HepG2 (cell line): Measurements from ENCODE around the gene SLC8A2. TPM values are rescaled to one million over a fixed set of nuclear protein-coding genes. Genes with fewer than 3 reads are reported as not detected.

Source experiments
- ARHGAP35 ChIP-seq: sonication (generic); formaldehyde crosslinking; IDR thresholded peaks from 2 replicates; pipeline ENCODE4 v1.9.0; 2022; ENCODE audit warnings: mild to moderate bottlenecking, inconsistent platforms, moderate library complexity, missing genetic modification reagents, borderline replicate concordance
- FOXA1 ChIP-seq, 2 experiments: fragments of 450-650 bp in 1 of 2; sonication (generic) in 1 of 2; formaldehyde crosslinking in 1 of 2; IDR thresholded peaks; 2 replicates each; pipeline versions ENCODE4 v1.4.0 to v1.6.1; 2016 to 2020; ENCODE audit warnings: missing genetic modification reagents in 1 of 2
- MED8 ChIP-seq: sonication (generic); formaldehyde crosslinking; IDR thresholded peaks from 2 replicates; pipeline ENCODE4 v1.8.1; 2023; ENCODE audit warnings: mild to moderate bottlenecking, missing genetic modification reagents; ENCODE audit not compliant: insufficient replicate concordance
- MZF1 ChIP-seq: sonication (generic); formaldehyde crosslinking; IDR thresholded peaks from 2 replicates; pipeline ENCODE4 v1.8.1; 2023; ENCODE audit warnings: mild to moderate bottlenecking, missing genetic modification reagents, borderline replicate concordance
- NAIF1 ChIP-seq: sonication (generic); formaldehyde crosslinking; IDR thresholded peaks from 2 replicates; pipeline ENCODE4 v1.5.0; 2020; ENCODE audit warnings: mild to moderate bottlenecking, missing genetic modification reagents, borderline replicate concordance
- NCOA1 ChIP-seq: sonication (generic); formaldehyde crosslinking; IDR thresholded peaks from 2 replicates; pipeline ENCODE4 v1.9.0; 2021; ENCODE audit warnings: missing genetic modification reagents
- RNF2 ChIP-seq: fragments of 450-650 bp; conservative IDR thresholded peaks from 2 replicates; pipeline ENCODE4 v1.6.1; 2016; ENCODE audit warnings: low read depth
- TEAD3 ChIP-seq: optimal IDR thresholded peaks from 2 replicates; pipeline ENCODE3; 2016; ENCODE audit warnings: borderline replicate concordance
- YEATS2 ChIP-seq: sonication (generic); formaldehyde crosslinking; IDR thresholded peaks from 2 replicates; pipeline ENCODE4 v1.4.0; 2020; ENCODE audit warnings: missing genetic modification reagents, borderline replicate concordance
- ZBTB7A ChIP-seq: sonication (generic); formaldehyde crosslinking; IDR thresholded peaks from 2 replicates; pipeline ENCODE4 v1.8.0; 2022; ENCODE audit warnings: mild to moderate bottlenecking, missing genetic modification reagents
- ZFP1 ChIP-seq: IDR thresholded peaks from 2 replicates; pipeline ENCODE4 v1.6.1; 2016
- ZNF230 ChIP-seq: sonication (generic); formaldehyde crosslinking; IDR thresholded peaks from 2 replicates; pipeline ENCODE4 v1.4.0; 2020; ENCODE audit warnings: mild to moderate bottlenecking, missing genetic modification reagents
- ZNF383 ChIP-seq: sonication (generic); formaldehyde crosslinking; IDR thresholded peaks from 2 replicates; pipeline ENCODE4 v1.4.0; 2020; ENCODE audit warnings: missing genetic modification reagents, mild to moderate bottlenecking, borderline replicate concordance
- ZNF468 ChIP-seq: sonication (generic); formaldehyde crosslinking; IDR thresholded peaks from 2 replicates; pipeline ENCODE4 v1.8.0; 2022; ENCODE audit warnings: mild to moderate bottlenecking, moderate library complexity, missing genetic modification reagents
- ZNF570 ChIP-seq: sonication (generic); formaldehyde crosslinking; IDR thresholded peaks from 2 replicates; pipeline ENCODE4 v1.4.0; 2020; ENCODE audit warnings: mild to moderate bottlenecking, missing genetic modification reagents, borderline replicate concordance
- ZNF589 ChIP-seq: sonication (generic); formaldehyde crosslinking; conservative IDR thresholded peaks from 2 replicates; pipeline ENCODE4 v1.8.0; 2022; ENCODE audit warnings: mild to moderate bottlenecking, moderate library complexity, missing genetic modification reagents
- ZNF644 ChIP-seq: IDR thresholded peaks from 2 replicates; pipeline ENCODE4 v1.6.1; 2016; ENCODE audit warnings: low read depth
- ZNF768 ChIP-seq: sonication (generic); formaldehyde crosslinking; IDR thresholded peaks from 2 replicates; pipeline ENCODE4 v1.4.0; 2020; ENCODE audit warnings: missing genetic modification reagents
- ZNF850 ChIP-seq: sonication (generic); formaldehyde crosslinking; conservative IDR thresholded peaks from 2 replicates; pipeline ENCODE4 v1.9.0; 2021; ENCODE audit warnings: mild to moderate bottlenecking, missing genetic modification reagents
- polyA plus RNA-seq, 8 experiments: library from polyadenylated mRNA; depleted of rRNA in 3 of 8; stranded (reverse) in 7 of 8; unstranded in 1 of 8; fragments of >200 nt; fragmentation: Illumina TruSeq in 4 of 8; extraction: Trizol in 4 of 8; gene quantifications; 2 replicates each; pipeline versions ENCODE4 v1.2.1 to v1.2.3, GENCODE V29; 2011 to 2016; ENCODE audit warnings: low read depth in 4 of 8, missing spikeins in 1 of 8, mixed read lengths in 1 of 8; ENCODE audit not compliant: insufficient read depth in 1 of 8
- total RNA-seq, 5 experiments: library from RNA; depleted of rRNA; stranded (reverse); fragments of >200 nt; fragmentation: Illumina TruSeq; extraction: Trizol; gene quantifications; 2 replicates each; pipeline ENCODE4 v1.2.3, GENCODE V29; 2016; ENCODE audit warnings: low read depth in 1 of 5
- TF ChIP-seq, protein P1 (sequence below): sonication (generic); formaldehyde crosslinking; IDR thresholded peaks from 2 replicates; pipeline ENCODE4 v1.8.0; 2022; ENCODE audit warnings: mild to moderate bottlenecking, missing genetic modification reagents, moderate library complexity
- TF ChIP-seq, protein P2 (sequence below): sonication (generic); formaldehyde crosslinking; IDR thresholded peaks from 2 replicates; pipeline ENCODE4 v1.4.0; 2020; ENCODE audit warnings: missing genetic modification reagents, mild to moderate bottlenecking, borderline replicate concordance
- TF ChIP-seq, protein P3 (sequence below): sonication (generic); formaldehyde crosslinking; IDR thresholded peaks from 2 replicates; pipeline ENCODE4 v1.4.0; 2020; ENCODE audit warnings: mild to moderate bottlenecking, missing genetic modification reagents, borderline replicate concordance

The SLC8A2 gene
- total and polyA plus RNA-seq, 2 of the 13 experiments (the other 11 are each of a cell fraction or from before 2014, with no cell fraction given) = 0.02 TPM; not detected in 1

DNA sequence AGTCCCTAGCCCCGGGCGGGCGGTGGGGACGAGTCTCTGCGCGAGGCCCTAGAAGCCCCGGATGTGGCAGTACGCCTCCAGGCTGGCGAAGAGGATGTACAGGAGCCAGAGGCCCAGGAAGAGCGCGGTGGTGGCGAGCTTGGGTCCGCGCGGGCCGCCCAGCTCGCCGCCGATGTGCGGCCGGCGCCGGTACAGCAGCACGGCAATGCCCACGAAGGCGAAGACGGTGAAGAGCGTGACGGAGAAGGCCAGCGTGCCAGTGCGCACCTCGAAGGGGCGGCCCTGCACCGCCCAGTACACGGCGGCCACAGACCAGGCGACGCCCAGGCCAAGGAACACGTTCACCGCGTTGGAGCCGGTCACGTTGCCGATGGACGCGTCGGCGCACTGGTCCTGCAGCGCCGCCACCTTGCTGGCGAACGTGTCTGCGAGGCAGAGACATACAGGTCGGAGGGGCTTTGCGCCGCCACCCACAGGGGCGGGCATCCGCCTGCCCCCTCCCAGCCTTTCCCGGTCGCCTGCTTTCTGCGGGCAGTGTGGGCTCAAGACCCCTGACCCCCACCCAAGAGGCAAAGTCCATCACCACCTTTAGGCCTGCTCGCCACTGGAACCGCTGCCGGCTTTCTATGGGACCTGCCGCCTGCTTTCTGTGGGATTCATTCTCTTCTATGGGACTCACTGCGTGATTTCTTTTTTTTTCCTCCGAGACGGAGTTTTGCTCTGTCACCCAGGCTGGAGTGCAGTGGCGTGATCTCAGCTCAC lies 41.5 kb downstream of the SLC8A2 start (continued):
- TF ChIP-seq, protein P1, sequence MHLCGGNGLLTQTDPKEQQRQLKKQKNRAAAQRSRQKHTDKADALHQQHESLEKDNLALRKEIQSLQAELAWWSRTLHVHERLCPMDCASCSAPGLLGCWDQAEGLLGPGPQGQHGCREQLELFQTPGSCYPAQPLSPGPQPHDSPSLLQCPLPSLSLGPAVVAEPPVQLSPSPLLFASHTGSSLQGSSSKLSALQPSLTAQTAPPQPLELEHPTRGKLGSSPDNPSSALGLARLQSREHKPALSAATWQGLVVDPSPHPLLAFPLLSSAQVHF (CRISPR knock-in tag) = no peak
- TF ChIP-seq ZNF230 (CRISPR knock-in tag) (no peak), ZNF383 (no peak), TEAD3 (CRISPR knock-in tag) (peak; percentile 47), ZNF644 (CRISPR knock-in tag) (no peak), ARHGAP35 (peak; percentile 80; the same call in 1 of the 2 replicates), NCOA1 (CRISPR knock-in tag) (no peak), MED8 (CRISPR knock-in tag) (no peak), FOXA1 (IDR thresholded peaks at IDR 0.05) (no peak), FOXA1 (CRISPR knock-in tag; IDR thresholded peaks at IDR 0.05) (0 out of 2 replicates have a peak, but pooled peaks have one; percentile 4), YEATS2 (CRISPR knock-in tag) (peak; percentile 46; the same call in 1 of the 2 replicates), ZNF468 (CRISPR knock-in tag) (0 out of 2 replicates have a peak, but pooled peaks have one; percentile 59), ZNF768 (CRISPR knock-in tag) (peak; percentile 39; the same call in 1 of the 2 replicates), ZNF850 (CRISPR knock-in tag) (no peak), MZF1 (CRISPR knock-in tag) (no peak), ZNF589 (CRISPR knock-in tag) (0 out of 2 replicates have a peak, but pooled peaks have one; percentile 39), RNF2 (0 out of 2 replicates have a peak, but pooled peaks have one; percentile 63), ZNF570 (CRISPR knock-in tag) (no peak), ZFP1 (CRISPR knock-in tag) (no peak), ZBTB7A (CRISPR knock-in tag) (peak; percentile 72; the same call in 1 of the 2 replicates), NAIF1 (CRISPR knock-in tag) (no peak)
- TF ChIP-seq, protein P2, sequence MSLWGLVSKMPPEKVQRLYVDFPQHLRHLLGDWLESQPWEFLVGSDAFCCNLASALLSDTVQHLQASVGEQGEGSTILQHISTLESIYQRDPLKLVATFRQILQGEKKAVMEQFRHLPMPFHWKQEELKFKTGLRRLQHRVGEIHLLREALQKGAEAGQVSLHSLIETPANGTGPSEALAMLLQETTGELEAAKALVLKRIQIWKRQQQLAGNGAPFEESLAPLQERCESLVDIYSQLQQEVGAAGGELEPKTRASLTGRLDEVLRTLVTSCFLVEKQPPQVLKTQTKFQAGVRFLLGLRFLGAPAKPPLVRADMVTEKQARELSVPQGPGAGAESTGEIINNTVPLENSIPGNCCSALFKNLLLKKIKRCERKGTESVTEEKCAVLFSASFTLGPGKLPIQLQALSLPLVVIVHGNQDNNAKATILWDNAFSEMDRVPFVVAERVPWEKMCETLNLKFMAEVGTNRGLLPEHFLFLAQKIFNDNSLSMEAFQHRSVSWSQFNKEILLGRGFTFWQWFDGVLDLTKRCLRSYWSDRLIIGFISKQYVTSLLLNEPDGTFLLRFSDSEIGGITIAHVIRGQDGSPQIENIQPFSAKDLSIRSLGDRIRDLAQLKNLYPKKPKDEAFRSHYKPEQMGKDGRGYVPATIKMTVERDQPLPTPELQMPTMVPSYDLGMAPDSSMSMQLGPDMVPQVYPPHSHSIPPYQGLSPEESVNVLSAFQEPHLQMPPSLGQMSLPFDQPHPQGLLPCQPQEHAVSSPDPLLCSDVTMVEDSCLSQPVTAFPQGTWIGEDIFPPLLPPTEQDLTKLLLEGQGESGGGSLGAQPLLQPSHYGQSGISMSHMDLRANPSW = no peak
- TF ChIP-seq, protein P3, sequence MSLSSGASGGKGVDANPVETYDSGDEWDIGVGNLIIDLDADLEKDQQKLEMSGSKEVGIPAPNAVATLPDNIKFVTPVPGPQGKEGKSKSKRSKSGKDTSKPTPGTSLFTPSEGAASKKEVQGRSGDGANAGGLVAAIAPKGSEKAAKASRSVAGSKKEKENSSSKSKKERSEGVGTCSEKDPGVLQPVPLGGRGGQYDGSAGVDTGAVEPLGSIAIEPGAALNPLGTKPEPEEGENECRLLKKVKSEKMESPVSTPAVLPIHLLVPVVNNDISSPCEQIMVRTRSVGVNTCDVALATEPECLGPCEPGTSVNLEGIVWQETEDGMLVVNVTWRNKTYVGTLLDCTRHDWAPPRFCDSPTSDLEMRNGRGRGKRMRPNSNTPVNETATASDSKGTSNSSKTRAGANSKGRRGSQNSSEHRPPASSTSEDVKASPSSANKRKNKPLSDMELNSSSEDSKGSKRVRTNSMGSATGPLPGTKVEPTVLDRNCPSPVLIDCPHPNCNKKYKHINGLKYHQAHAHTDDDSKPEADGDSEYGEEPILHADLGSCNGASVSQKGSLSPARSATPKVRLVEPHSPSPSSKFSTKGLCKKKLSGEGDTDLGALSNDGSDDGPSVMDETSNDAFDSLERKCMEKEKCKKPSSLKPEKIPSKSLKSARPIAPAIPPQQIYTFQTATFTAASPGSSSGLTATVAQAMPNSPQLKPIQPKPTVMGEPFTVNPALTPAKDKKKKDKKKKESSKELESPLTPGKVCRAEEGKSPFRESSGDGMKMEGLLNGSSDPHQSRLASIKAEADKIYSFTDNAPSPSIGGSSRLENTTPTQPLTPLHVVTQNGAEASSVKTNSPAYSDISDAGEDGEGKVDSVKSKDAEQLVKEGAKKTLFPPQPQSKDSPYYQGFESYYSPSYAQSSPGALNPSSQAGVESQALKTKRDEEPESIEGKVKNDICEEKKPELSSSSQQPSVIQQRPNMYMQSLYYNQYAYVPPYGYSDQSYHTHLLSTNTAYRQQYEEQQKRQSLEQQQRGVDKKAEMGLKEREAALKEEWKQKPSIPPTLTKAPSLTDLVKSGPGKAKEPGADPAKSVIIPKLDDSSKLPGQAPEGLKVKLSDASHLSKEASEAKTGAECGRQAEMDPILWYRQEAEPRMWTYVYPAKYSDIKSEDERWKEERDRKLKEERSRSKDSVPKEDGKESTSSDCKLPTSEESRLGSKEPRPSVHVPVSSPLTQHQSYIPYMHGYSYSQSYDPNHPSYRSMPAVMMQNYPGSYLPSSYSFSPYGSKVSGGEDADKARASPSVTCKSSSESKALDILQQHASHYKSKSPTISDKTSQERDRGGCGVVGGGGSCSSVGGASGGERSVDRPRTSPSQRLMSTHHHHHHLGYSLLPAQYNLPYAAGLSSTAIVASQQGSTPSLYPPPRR (CRISPR knock-in tag) = 0 out of 2 replicates have a peak, but pooled peaks have one; percentile 55
